GM19099 (cell line): ENCODE data around the gene YPEL1.

Experiments used
- POLR2A ChIP-seq: IDR thresholded peaks from 3 replicates; pipeline ENCODE4 v1.6.1; 2011; ENCODE audit warnings: low read depth; ENCODE audit not compliant: insufficient read length; ENCODE audit errors: extremely low read depth

Gene YPEL1

DNA sequence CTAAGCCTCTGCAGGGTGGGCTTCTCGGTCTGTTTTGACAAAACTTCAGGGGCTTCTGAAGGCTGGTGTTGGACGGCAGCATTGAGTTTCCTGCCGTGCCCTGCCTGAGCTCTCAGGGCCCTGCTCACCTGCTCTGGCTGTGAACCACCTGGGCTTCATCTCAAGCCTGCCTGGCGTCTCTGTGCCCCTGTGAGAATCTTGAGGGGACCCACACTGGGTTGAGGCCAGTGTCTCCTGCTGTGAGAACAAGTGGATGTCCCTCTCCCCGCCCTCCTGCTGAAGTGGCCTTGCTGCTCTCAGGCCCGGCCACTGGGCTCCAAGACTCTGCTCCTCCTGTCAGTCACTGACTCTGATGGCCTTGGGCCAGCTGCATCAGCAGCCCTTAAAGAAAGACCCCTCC, 39.5 kb downstream of the YPEL1 start:
- TF ChIP-seq POLR2A, result no peak

DNA sequence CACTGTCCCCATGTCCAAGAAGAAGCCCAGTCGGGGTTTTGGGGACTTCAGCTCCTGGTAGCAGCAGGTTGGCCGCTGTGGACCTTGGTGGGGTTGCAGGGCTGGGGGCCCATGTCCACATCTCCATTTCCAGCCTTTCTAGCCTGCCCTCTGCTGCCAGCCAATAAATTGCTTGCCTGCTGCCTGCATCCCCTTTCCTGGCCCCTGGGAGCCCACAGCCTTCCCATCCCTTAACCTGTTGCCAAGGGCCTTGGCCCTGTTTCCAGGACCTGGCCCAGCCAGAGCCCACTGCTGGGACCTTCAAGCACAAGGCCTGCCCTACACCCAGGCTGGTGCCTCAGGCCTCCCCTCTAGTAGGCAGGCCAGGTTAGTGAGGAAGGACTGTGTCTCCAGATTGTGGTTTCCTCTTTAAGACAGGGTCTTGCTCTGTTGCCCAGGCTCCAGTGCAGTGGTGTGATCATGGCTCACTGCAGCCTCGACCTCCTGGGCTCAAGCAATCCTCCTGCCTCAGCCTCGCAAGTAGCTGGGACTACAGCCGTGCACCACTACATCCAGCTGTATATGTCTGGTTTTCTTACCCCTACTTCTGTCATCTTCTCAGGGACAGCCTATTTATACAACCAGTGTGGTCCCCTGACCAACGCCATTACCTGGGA, 40.0 kb downstream of the YPEL1 start:
- no peak for TF ChIP-seq POLR2A

DNA sequence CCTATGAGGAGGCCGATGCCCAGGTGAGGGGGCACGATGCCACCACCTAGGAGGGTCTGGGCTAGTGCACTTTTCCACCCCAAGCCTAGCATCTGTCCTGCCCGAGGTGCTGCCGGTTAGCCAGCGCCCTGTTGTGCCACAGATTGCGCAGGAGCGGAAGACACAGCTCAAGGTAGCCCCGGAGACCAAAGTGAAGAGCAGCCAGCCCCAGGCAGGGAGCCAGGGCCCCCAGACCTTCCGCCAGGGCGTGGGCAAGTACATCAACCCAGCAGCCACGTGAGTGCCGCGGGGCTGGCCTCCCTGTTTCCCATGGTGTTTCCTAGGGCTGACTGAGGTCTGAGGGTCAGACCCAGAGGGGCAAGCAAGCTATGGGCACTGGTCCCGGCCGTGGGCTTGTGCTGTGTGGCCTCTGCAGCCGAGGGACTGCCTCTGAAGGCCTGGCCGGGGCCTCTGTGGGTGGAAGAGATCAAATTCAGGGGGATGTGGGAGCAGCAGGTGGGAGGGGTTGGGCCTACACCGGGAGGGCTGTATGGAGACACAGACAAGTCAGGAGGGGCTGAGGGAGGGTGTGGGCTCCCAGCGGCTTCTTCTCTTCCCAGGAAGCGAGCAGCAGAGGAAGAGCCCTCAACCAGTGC, 40.7 kb downstream of the YPEL1 start:
- TF ChIP-seq POLR2A, result no peak

DNA sequence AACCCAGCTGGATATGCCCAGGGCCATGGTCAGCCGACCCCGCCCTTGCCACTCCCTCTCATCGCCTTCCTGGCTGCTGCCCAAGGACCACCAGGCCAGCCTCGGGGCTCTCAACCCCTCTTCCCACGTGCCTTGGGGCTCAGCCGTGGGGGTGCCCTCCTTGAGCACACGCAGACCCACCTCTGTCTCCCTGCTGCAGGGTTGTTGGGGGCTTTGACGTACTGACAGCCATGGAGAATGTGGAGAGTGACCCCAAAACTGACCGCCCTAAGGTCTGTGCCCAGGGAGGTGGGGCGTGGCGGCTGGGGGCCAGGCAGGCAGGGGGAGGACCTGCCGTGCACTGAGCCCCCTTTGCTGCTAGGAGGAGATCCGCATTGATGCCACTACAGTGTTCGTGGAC, 41.2 kb downstream of the YPEL1 start:
- TF ChIP-seq POLR2A, result no peak

DNA sequence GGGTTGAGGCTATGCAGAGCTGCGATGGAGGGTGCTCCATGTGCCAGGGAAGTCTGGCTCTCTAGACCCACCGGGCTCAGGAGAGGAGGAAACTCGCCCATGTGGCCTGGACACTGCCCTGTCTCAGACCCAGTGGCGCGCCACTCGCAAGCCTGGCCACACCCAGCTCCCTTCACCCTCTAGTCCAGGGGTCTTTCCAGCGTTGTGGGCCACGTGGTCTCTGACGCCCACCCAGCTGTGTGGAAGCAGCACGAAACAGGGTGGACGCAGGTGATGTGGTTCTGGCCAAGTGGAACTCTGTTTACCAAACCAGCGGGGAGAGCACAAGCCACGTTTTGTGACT, 41.6 kb downstream of the YPEL1 start:
- TF ChIP-seq POLR2A, result no peak

DNA sequence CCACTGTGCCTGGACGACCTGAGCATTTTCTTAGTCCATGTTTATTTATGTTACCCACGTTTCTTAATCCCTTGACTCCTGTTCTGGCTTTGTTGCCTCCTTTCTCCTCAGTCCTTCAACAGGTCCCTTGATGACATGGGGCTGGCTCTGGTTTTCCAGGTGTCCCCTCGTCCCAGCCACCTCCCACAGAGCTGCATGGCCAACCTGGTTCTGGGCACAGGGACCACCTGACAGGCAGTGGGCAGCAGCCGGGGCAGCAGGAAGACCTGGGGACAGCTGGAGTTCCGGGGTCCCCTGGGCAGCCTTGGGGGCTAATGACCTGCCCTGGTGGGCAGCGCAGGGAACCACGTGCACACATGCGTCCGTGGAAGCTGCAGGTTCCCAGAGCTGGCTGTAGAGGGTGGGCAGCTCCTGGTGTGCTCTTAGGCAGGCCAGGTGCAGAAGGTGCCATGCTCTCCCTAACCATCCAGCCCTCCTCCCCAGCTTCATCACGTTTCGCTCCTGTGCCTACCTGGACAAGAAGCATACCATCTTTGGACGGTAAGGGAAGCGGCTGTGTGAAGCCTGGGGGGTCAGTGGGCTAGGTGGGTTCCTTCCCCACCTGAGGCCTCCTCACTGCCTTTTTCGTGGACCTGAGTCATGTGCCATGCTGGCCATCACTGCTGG, 42.1 kb downstream of the YPEL1 start:
- TF ChIP-seq POLR2A, result no peak

DNA sequence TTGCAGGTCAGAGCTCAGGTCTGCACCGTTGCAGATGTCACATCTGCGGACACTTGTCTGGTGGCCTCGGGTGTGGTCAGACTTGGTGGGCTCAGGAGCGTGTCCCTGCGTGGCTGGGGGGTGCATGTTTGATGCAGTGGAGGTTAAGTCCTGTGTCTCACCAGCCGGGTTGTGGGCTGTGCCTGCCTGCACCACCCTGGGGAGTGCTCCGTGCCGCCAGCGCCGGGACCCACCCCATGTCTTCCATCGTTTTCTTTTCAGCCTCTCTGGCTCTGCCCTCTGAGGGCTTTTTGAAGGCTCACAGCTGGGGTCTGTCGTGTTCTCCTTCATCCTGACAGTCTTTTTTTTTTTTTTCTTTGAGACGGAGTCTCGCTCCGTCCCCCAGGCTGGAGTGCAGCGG, 43.8 kb downstream of the YPEL1 start:
- no peak for TF ChIP-seq POLR2A

DNA sequence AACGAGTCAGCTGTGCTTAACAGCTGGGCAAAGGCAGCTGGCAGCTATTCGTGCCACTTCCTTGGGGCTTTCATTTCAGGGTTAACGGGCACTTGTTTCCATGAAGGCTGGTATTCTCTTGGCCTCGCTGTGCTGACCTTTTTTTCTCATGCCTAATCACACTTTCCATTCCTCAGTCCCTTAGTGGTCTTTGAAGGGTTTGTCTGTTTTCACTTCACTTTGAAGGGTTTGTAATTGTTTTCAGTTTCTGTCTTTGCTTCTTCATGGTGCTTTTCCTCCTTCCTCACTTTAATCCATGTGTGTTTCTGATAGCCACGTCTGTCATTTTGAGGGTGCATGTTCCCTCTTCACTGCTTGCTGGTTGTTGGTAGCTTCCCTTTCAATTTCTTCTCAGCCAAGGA, 45.2 kb downstream of the YPEL1 start:
- TF ChIP-seq POLR2A, result no peak

DNA sequence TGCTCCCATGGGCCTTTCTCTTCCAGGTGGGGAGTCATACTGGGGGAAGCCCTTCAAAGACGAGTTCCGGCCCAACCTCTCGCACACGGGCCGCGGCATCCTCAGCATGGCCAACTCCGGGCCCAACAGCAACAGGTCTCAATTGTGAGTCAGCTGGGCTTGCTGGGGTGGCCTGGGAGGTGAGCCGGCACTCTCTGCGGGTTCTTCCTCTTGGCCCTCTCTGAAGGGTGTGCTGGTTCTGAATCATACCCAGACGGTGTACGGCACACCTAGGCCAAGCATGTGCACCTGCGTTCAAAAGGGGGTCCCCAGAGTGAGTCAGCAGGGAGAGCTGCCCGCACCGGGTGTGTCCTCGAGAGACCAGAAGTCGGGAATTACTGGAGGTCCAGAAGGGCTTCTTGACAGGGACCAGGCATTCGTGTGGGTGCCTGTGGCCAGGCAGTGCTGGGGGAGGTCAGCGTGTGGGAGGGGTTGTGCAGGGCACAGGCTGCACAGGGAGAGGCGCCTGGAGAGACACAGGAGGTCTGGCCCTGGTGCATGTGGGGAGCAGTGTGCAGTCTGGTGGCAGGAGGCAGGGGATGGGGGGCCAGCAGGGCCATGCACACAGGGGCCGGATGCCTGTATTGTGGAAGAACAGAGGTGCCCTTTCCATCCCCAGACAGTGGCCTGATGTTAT, 46.8 kb downstream of the YPEL1 start:
- no peak for TF ChIP-seq POLR2A

DNA sequence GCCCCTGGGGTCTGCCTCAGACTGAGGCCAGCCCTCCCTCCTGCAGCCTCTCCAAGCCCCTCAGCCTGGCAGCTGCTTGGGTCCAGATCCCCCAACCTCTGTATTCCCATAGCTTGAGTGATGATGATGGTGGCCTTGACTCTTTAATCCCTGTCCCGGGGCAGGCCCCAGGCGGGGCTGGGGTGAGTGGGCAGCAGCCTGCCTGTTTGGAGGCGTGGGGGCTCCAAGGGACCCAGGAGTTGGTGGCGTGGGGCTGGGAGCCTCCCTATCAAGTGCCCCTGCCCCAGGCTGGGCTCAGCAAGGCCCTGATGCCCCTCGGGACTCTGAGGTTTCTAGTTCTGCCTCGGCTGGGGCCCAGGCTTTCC, 47.3 kb downstream of the YPEL1 start:
- TF ChIP-seq POLR2A, result no peak

DNA sequence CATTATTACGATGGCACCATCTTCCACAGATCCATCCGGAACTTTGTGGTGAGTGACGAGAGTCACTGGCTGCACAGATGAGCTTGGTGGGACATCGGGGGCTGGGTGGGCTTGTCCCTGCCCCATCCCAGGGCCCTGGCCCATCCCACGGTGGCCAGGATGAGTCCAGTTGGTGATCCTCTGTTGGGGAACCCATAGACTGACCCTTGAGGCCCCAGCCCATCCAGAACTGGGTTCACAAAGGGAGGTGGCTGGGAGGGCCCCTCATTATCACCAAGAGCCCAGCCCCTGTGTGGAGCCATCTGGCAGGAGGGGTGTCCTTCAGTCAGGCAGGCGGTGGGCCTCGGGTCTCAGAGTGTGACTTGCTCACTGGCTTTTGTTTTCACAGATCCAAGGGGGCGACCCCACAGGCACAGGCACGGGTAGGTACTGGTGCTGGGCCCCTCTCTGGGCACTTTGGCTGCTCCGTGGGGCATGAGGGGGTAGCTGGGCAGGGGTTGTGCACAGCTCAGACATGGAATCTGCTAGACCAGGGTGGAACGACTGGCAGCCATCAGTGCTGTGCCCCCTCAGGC, 47.8 kb downstream of the YPEL1 start:
- no peak for TF ChIP-seq POLR2A

DNA sequence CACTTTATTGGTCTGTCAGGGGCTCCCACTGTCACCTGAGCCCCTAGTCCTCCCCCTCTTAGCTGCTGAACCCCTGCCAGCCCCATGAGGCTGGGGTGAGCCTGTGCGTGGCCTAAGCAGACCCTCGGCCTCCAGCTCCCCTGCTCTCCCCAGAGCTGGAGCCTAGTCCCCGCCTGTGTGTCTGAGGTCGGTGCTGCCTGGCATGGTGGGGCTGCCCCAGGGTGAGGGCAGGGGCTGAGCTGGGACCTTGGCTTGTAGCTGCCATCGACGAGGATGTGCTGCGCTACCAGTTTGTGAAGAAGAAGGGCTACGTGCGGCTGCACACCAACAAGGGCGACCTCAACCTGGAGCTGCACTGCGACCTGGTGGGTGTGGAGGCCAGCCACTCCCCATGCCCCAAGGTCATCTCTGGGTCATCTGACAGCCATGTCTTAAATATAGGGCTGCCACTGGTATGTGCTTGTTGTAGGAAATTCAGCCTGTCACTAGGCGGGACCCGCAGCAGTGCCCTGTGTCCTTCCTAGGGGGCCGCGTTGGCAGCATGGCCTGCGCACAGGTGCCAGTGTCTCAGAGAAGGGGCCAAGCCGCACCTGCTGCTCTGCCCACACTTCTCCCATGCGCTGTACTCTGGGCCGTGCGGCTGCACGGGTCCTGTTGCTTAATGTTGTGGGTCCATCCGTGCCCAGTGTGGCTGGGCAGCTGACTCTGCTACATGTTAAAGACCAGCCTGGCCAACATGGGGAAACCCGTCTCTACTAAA, 48.8 kb downstream of the YPEL1 start:
- no peak for TF ChIP-seq POLR2A

DNA sequence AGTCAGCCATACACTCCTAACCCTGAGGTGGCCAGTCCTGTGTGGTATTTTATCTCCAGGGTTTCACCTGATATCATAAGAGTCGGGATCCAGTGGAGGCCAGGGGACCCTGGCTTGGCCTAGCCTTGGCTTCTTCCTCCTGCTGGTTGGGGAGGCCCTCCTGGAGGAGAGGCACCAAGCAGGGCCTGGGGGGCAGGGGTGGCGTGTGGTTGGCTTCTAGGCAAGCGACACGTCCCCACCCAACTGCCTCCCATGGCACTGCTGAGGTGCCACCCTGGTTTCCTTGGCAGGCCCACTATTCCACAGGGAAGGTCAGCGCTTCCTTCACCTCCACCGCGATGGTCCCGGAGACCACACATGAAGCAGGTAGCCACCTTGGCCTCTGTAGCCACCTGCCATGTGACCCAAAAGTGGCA, 49.4 kb downstream of the YPEL1 start:
- no peak for TF ChIP-seq POLR2A

DNA sequence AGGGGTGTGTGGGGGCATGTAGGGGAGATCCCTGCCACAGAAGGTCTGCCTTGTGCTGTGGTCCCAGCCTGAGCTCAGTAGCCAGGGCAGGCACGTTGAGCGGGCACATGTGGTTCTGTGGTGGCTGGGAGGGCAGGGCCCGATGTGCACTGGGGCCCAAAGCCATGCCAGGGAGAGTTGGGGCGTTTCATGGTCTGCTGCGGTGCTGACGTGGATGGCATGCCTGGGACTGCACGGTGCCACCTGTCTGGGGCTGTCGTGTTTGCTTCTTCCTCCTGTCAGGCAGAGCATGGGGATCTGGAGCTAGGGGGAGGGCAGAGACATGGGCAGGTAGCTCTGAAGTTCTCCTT, 50.5 kb downstream of the YPEL1 start:
- no peak for TF ChIP-seq POLR2A
